HFFc6 (cell line): Measurements from ENCODE around the gene ZNF568. TPM values are rescaled to one million over a fixed set of nuclear protein-coding genes. Genes with fewer than 3 reads are reported as not detected.

Experiments
- DNase-seq: peaks from one replicate; pipeline ENCODE4 v3.0.0-alpha.2; 2018
- H3K27ac Mint-ChIP-seq: 2 replicates; pipeline ENCODE4 v1.8.0; 2020; ENCODE audit warnings: mild to moderate bottlenecking, mixed read lengths
- H3K27me3 Mint-ChIP-seq: 2 replicates; pipeline ENCODE4 v1.8.0; 2021; ENCODE audit warnings: mild to moderate bottlenecking, moderate library complexity, mixed read lengths; ENCODE audit not compliant: insufficient read depth
- H3K36me3 Mint-ChIP-seq: 2 replicates; pipeline ENCODE4 v1.8.0; 2021; ENCODE audit warnings: low read depth, mixed read lengths
- H3K4me1 Mint-ChIP-seq: 2 replicates; pipeline ENCODE4 v1.8.0; 2020; ENCODE audit warnings: low read depth, mixed read lengths
- H3K4me3 Mint-ChIP-seq: 2 replicates; pipeline ENCODE4 v1.8.0; 2020; ENCODE audit warnings: mild to moderate bottlenecking, moderate library complexity, mixed read lengths
- H3K9me3 Mint-ChIP-seq: 2 replicates; pipeline ENCODE4 v1.8.0; 2020; ENCODE audit warnings: mild to moderate bottlenecking, mixed read lengths
- CTCF ChIP-seq: fragments of 200-600 bp; sonication (generic); IDR thresholded peaks from 2 replicates; pipeline ENCODE4 v1.5.0; 2021; ENCODE audit warnings: antibody characterized with exemption, mild to moderate bottlenecking
- total RNA-seq, 6 experiments: library from RNA; stranded (reverse); fragmentation: NEBNext Ultra II Directional; extraction: Animal tissue kit (Norgen Biotek cat#: 25700); gene quantifications; 2 replicates in 1 of 6; 3 replicates in 5 of 6; pipeline ENCODE4 v1.2.3, GENCODE V29; 2021

ZNF568 gene
- total RNA-seq, 6 experiments from 2014 or later = 6.6 to 8.4 (median 6.9) TPM

- H3K36me3 Mint-ChIP-seq = peaks cover 41% of the 10 kb centered on the region
- no peak overlapping the region for H3K4me3 Mint-ChIP-seq
- H3K27ac Mint-ChIP-seq = no peak overlapping the region
- H3K4me1 Mint-ChIP-seq = no peaks in the 10 kb centered on the region
- no peak for TF ChIP-seq CTCF
- H3K9me3 Mint-ChIP-seq = peaks cover 49% of the 10 kb centered on the region
- no peak for DNase-seq
- H3K27me3 Mint-ChIP-seq = no peaks in the 10 kb centered on the region
Measured at GRCh38 chr19:36999313-36999712, 83.2 kb downstream of the ZNF568 start.

GRCh38 chr19:37007587-37008220, 91.6 kb downstream of the ZNF568 start:
- no peak for DNase-seq
- no peaks in the 10 kb centered on the region for H3K4me1 Mint-ChIP-seq
- H3K27ac Mint-ChIP-seq = no peak overlapping the region
- TF ChIP-seq CTCF = no peak
- H3K9me3 Mint-ChIP-seq = peaks cover 56% of the 10 kb centered on the region
- H3K36me3 Mint-ChIP-seq = peaks cover 19% of the 10 kb centered on the region
- H3K27me3 Mint-ChIP-seq = peaks cover 2% of the 10 kb centered on the region; the same call in 1 of the 2 replicates
- no peak overlapping the region for H3K4me3 Mint-ChIP-seq

- H3K27ac Mint-ChIP-seq = no peak overlapping the region
- H3K36me3 Mint-ChIP-seq = peaks cover 27% of the 10 kb centered on the region
- no peak for TF ChIP-seq CTCF
- no peaks in the 10 kb centered on the region for H3K4me1 Mint-ChIP-seq
- no peak for DNase-seq
- H3K27me3 Mint-ChIP-seq = peaks cover 2% of the 10 kb centered on the region; the same call in 1 of the 2 replicates
- no peak overlapping the region for H3K4me3 Mint-ChIP-seq
- peaks cover 65% of the 10 kb centered on the region for H3K9me3 Mint-ChIP-seq
Measured at GRCh38 chr19:37009871-37010270, 93.7 kb downstream of the ZNF568 start.

- Mint-ChIP-seq H3K27me3 (no peaks in the 10 kb centered on the region; the same call in 1 of the 2 replicates), H3K9me3 (peaks cover 75% of the 10 kb centered on the region), H3K4me1 (no peaks in the 10 kb centered on the region), H3K36me3 (peaks cover 27% of the 10 kb centered on the region), H3K4me3 (no peak overlapping the region), H3K27ac (no peak overlapping the region)
- no peak for TF ChIP-seq CTCF
- no peak for DNase-seq
Measured at GRCh38 chr19:37012093-37012745, 96.1 kb downstream of the ZNF568 start.

- Mint-ChIP-seq H3K9me3 (peaks cover 77% of the 10 kb centered on the region), H3K36me3 (peaks cover 22% of the 10 kb centered on the region), H3K27ac (no peak overlapping the region), H3K4me1 (no peaks in the 10 kb centered on the region), H3K4me3 (no peak overlapping the region), H3K27me3 (no peaks in the 10 kb centered on the region)
- no peak for TF ChIP-seq CTCF
- DNase-seq = no peak
Measured at GRCh38 chr19:37014456-37014855, 98.3 kb downstream of the ZNF568 start.
